ENCODE measurements around the gene ZSCAN16.
"Not testable (repeated sequence)": the region's sequence is repeated elsewhere in the genome, so short reads cannot be mapped to it uniquely, and the experiment has no call there.

The ZSCAN16 gene

GRCh38 chr6:28122283-28122682, 2.1 kb upstream of the ZSCAN16 start:
- DNase-seq (ENCODE audit: low read depth); H3K4me3 ChIP-seq (ENCODE audit: low read depth, low read length): not testable (repeated sequence)

- DNase-seq (ENCODE audit: low read depth), result no peak
Measured at GRCh38 chr6:28124971-28125353, 553 bp downstream of the ZSCAN16 start.

GRCh38 chr6:28125401-28125800, 992 bp downstream of the ZSCAN16 start:
- H3K4me3 ChIP-seq (ENCODE audit: low read depth, low read length), result no peak overlapping the region

More at GRCh38 chr6:28124971-28125353, 553 bp downstream of the ZSCAN16 start:
- peak overlapping the region; percentile 66 for H3K4me3 ChIP-seq (ENCODE audit: low read depth, low read length)

GRCh38 chr6:28134015-28134414, 9.6 kb downstream of the ZSCAN16 start:
- no peak overlapping the region for H3K4me3 ChIP-seq (ENCODE audit: low read depth, low read length)
- no peak for DNase-seq (ENCODE audit: low read depth)

More at GRCh38 chr6:28125401-28125800, 992 bp downstream of the ZSCAN16 start:
- no peak for DNase-seq (ENCODE audit: low read depth)

- no peak for DNase-seq (ENCODE audit: low read depth)
- H3K4me3 ChIP-seq (ENCODE audit: low read depth, low read length), result no peak overlapping the region
Measured at GRCh38 chr6:28134716-28135115, 10.3 kb downstream of the ZSCAN16 start.

GRCh38 chr6:28135393-28135792, 11.0 kb downstream of the ZSCAN16 start:
- DNase-seq (ENCODE audit: low read depth), result no peak
- no peak overlapping the region for H3K4me3 ChIP-seq (ENCODE audit: low read depth, low read length)

GRCh38 chr6:28136585-28137504, 12.4 kb downstream of the ZSCAN16 start:
- DNase-seq (ENCODE audit: low read depth), result peak; percentile 86
- peak overlapping the region; percentile 70 for H3K4me3 ChIP-seq (ENCODE audit: low read depth, low read length)

GRCh38 chr6:28137505-28137981, 13.1 kb downstream of the ZSCAN16 start:
- peak overlapping the region; percentile 70 for H3K4me3 ChIP-seq (ENCODE audit: low read depth, low read length)
- no peak for DNase-seq (ENCODE audit: low read depth)

- no peak overlapping the region for H3K4me3 ChIP-seq (ENCODE audit: low read depth, low read length)
- DNase-seq (ENCODE audit: low read depth), result no peak
Measured at GRCh38 chr6:28139860-28140543, 15.6 kb downstream of the ZSCAN16 start.

GRCh38 chr6:28140616-28141015, 16.2 kb downstream of the ZSCAN16 start:
- no peak overlapping the region for H3K4me3 ChIP-seq (ENCODE audit: low read depth, low read length)

GRCh38 chr6:28141500-28142329, 17.3 kb downstream of the ZSCAN16 start, which contains the start of gene ZKSCAN8:
Gene ZKSCAN8 (plus strand): TSS chr6:28141883. CDS start chr6:28148408, 6,525 bp downstream.
- peak within 1 kb of the TSS; percentile 79 for H3K4me3 ChIP-seq (ENCODE audit: low read depth, low read length)
- peak; percentile 57 for DNase-seq (ENCODE audit: low read depth)

More at GRCh38 chr6:28140616-28141015, 16.2 kb downstream of the ZSCAN16 start:
- DNase-seq (ENCODE audit: low read depth), result no peak

- no peak for DNase-seq (ENCODE audit: low read depth)
- H3K4me3 ChIP-seq (ENCODE audit: low read depth, low read length), result peak overlapping the region; percentile 79
Measured at GRCh38 chr6:28142446-28142845, 18.0 kb downstream of the ZSCAN16 start.

- no peak overlapping the region for H3K4me3 ChIP-seq (ENCODE audit: low read depth, low read length)
- no peak for DNase-seq (ENCODE audit: low read depth)
Measured at GRCh38 chr6:28145231-28145630, 20.8 kb downstream of the ZSCAN16 start.

GRCh38 chr6:28152531-28152930, 28.1 kb downstream of the ZSCAN16 start:
- no peak overlapping the region for H3K4me3 ChIP-seq (ENCODE audit: low read depth, low read length)
- no peak for DNase-seq (ENCODE audit: low read depth)

- DNase-seq (ENCODE audit: low read depth), result no peak
- no peak overlapping the region for H3K4me3 ChIP-seq (ENCODE audit: low read depth, low read length)
Measured at GRCh38 chr6:28153546-28153945, 29.1 kb downstream of the ZSCAN16 start.

- H3K4me3 ChIP-seq (ENCODE audit: low read depth, low read length), result no peak overlapping the region
- no peak for DNase-seq (ENCODE audit: low read depth)
Measured at GRCh38 chr6:28154357-28154756, 29.9 kb downstream of the ZSCAN16 start.

GRCh38 chr6:28158318-28158717, 33.9 kb downstream of the ZSCAN16 start:
- no peak overlapping the region for H3K4me3 ChIP-seq (ENCODE audit: low read depth, low read length)
- DNase-seq (ENCODE audit: low read depth), result no peak

- no peak overlapping the region for H3K4me3 ChIP-seq (ENCODE audit: low read depth, low read length)
- no peak for DNase-seq (ENCODE audit: low read depth)
Measured at GRCh38 chr6:28159029-28159607, 34.7 kb downstream of the ZSCAN16 start.

GRCh38 chr6:28160233-28160632, 35.8 kb downstream of the ZSCAN16 start:
- no peak for DNase-seq (ENCODE audit: low read depth)

More at GRCh38 chr6:28160233-28160632, 35.8 kb downstream of the ZSCAN16 start:
- no peak overlapping the region for H3K4me3 ChIP-seq (ENCODE audit: low read depth, low read length)

All from skeletal muscle cell (primary cell).